ENCODE measurements around the gene GABRR3. TPM values are rescaled to one million over a fixed set of nuclear protein-coding genes. Genes with fewer than 3 reads are reported as not detected.

Gene GABRR3
- total RNA-seq, 2 donors from 2014 or later: 0.34 TPM; not detected in 1

- Histone ChIP-seq H3K27ac (no peak overlapping the region), H3K4me1 (replicated peaks) (no peaks in the 10 kb centered on the region), H3K4me3 (no peak overlapping the region), H3K27me3 (replicated peaks; ENCODE audit: insufficient read depth) (no peaks in the 10 kb centered on the region), H3K36me3 (no peaks in the 10 kb centered on the region), H3K9me3 (no peaks in the 10 kb centered on the region)
- intact Hi-C loops (cut with DNase I): loop anchor here (5.0 kb wide), 2 partner anchors 288 to 303 kb away; no protein-coding TSS in a partner anchor
- TF ChIP-seq POLR2A (IDR thresholded peaks at IDR 0.05) (no peak), CTCF (IDR thresholded peaks at IDR 0.05) (peak; percentile 76 to 98 (median 85)), POLR2AphosphoS5 (IDR thresholded peaks at IDR 0.05) (peak; percentile 45)
- 15% methylated on average over 13 of the region's 13 CpGs for WGBS
- DNase-seq (ENCODE audit: low spot score): peak; percentile 69
These were observed 4.4 kb upstream of the GABRR3 start for GRCh38 chr3:98039322-98040024.

GRCh38 chr3:98038876-98039275 is 3.8 kb upstream of the GABRR3 start:
- intact Hi-C loops (cut with DNase I): loop anchor here (5.0 kb wide), 2 partner anchors 288 to 303 kb away; no protein-coding TSS in a partner anchor

GRCh38 chr3:98038286-98038685 is 3.2 kb upstream of the GABRR3 start:
- WGBS: 29% methylated on average over 3 of the region's 3 CpGs
- H3K9me3 ChIP-seq: no peaks in the 10 kb centered on the region
- no peak overlapping the region for H3K27ac ChIP-seq
- TF ChIP-seq CTCF (IDR thresholded peaks at IDR 0.05) (no peak), POLR2AphosphoS5 (IDR thresholded peaks at IDR 0.05) (no peak), POLR2A (IDR thresholded peaks at IDR 0.05) (no peak)
- no peaks in the 10 kb centered on the region for H3K27me3 ChIP-seq (replicated peaks; ENCODE audit: insufficient read depth)
- H3K4me1 ChIP-seq (replicated peaks): no peaks in the 10 kb centered on the region
- no peak for DNase-seq (ENCODE audit: low spot score)
- no peak overlapping the region for H3K4me3 ChIP-seq
- intact Hi-C loops (cut with DNase I): loop anchor here (5.0 kb wide), 2 partner anchors 289 to 304 kb away; no protein-coding TSS in a partner anchor
- no peaks in the 10 kb centered on the region for H3K36me3 ChIP-seq

More at GRCh38 chr3:98038876-98039275, 3.8 kb upstream of the GABRR3 start:
- Histone ChIP-seq H3K4me1 (replicated peaks) (no peaks in the 10 kb centered on the region), H3K27me3 (replicated peaks; ENCODE audit: insufficient read depth) (no peaks in the 10 kb centered on the region), H3K27ac (no peak overlapping the region), H3K9me3 (no peaks in the 10 kb centered on the region), H3K4me3 (no peak overlapping the region), H3K36me3 (no peaks in the 10 kb centered on the region)
- no peak for TF ChIP-seq POLR2AphosphoS5 (IDR thresholded peaks at IDR 0.05)
- no peak for TF ChIP-seq POLR2A (IDR thresholded peaks at IDR 0.05)
- no peak for TF ChIP-seq CTCF (IDR thresholded peaks at IDR 0.05)
- DNase-seq (ENCODE audit: low spot score): no peak
- WGBS: 73% methylated on average over 3 of the region's 3 CpGs

GRCh38 chr3:98034486-98034885 is 629 bp downstream of the GABRR3 start:
- TF ChIP-seq POLR2A (IDR thresholded peaks at IDR 0.05): no peak
- no peak for TF ChIP-seq POLR2AphosphoS5 (IDR thresholded peaks at IDR 0.05)
- Histone ChIP-seq H3K27ac (no peak overlapping the region), H3K27me3 (replicated peaks; ENCODE audit: insufficient read depth) (no peaks in the 10 kb centered on the region), H3K36me3 (no peaks in the 10 kb centered on the region), H3K4me1 (replicated peaks) (no peaks in the 10 kb centered on the region), H3K4me3 (no peak overlapping the region), H3K9me3 (no peaks in the 10 kb centered on the region)
- intact Hi-C loops (cut with DNase I): no loop called here
- DNase-seq (ENCODE audit: low spot score): no peak
- WGBS: 70% methylated on average over 2 of the region's 2 CpGs

GRCh38 chr3:98034036-98034435 is 1.1 kb downstream of the GABRR3 start:
- DNase-seq (ENCODE audit: low spot score): no peak
- no peaks in the 10 kb centered on the region for H3K27me3 ChIP-seq (replicated peaks; ENCODE audit: insufficient read depth)
- intact Hi-C loops (cut with DNase I): no loop called here
- no peaks in the 10 kb centered on the region for H3K36me3 ChIP-seq
- TF ChIP-seq POLR2A (IDR thresholded peaks at IDR 0.05): no peak
- TF ChIP-seq CTCF (IDR thresholded peaks at IDR 0.05): no peak
- no peak for TF ChIP-seq POLR2AphosphoS5 (IDR thresholded peaks at IDR 0.05)
- H3K4me3 ChIP-seq: no peak overlapping the region
- no peaks in the 10 kb centered on the region for H3K4me1 ChIP-seq (replicated peaks)
- no peak overlapping the region for H3K27ac ChIP-seq
- 37% methylated on average over 2 of the region's 2 CpGs for WGBS
- no peaks in the 10 kb centered on the region for H3K9me3 ChIP-seq

Data from prostate gland (tissue), 2 donors.